HepG2 (cell line): Measurements from ENCODE around the gene SNX3. TPM values are rescaled to one million over a fixed set of nuclear protein-coding genes. Genes with fewer than 3 reads are reported as not detected.

Experiments
- CENPT ChIP-seq: sonication (generic); formaldehyde crosslinking; IDR thresholded peaks from 2 replicates; pipeline ENCODE4 v1.8.0; 2022; ENCODE audit warnings: low read depth, mild to moderate bottlenecking, moderate library complexity, missing genetic modification reagents
- ZBTB7B ChIP-seq: sonication (generic); formaldehyde crosslinking; IDR thresholded peaks from 2 replicates; pipeline ENCODE4 v1.4.0; 2020; ENCODE audit warnings: missing genetic modification reagents
- ZNF549 ChIP-seq: sonication (generic); formaldehyde crosslinking; IDR thresholded peaks from 2 replicates; pipeline ENCODE4 v1.5.0; 2020; ENCODE audit warnings: missing genetic modification reagents
- ZNF768 ChIP-seq: sonication (generic); formaldehyde crosslinking; IDR thresholded peaks from 2 replicates; pipeline ENCODE4 v1.4.0; 2020; ENCODE audit warnings: missing genetic modification reagents
- ZNF891 ChIP-seq: sonication (generic); formaldehyde crosslinking; IDR thresholded peaks from 2 replicates; pipeline ENCODE4 v1.5.0; 2020; ENCODE audit warnings: mild to moderate bottlenecking, missing genetic modification reagents
- polyA plus RNA-seq, 8 experiments: library from polyadenylated mRNA; depleted of rRNA in 3 of 8; stranded (reverse) in 7 of 8; unstranded in 1 of 8; fragments of >200 nt; fragmentation: Illumina TruSeq in 4 of 8; extraction: Trizol in 4 of 8; gene quantifications; 2 replicates each; pipeline versions ENCODE4 v1.2.1 to v1.2.3, GENCODE V29; 2011 to 2016; ENCODE audit warnings: low read depth in 4 of 8, missing spikeins in 1 of 8, mixed read lengths in 1 of 8; ENCODE audit not compliant: insufficient read depth in 1 of 8
- total RNA-seq, 5 experiments: library from RNA; depleted of rRNA; stranded (reverse); fragments of >200 nt; fragmentation: Illumina TruSeq; extraction: Trizol; gene quantifications; 2 replicates each; pipeline ENCODE4 v1.2.3, GENCODE V29; 2016; ENCODE audit warnings: low read depth in 1 of 5
- TF ChIP-seq, protein P1 (sequence below), 2 experiments: IDR thresholded peaks; 2 replicates each; pipeline ENCODE4 v1.6.1; 2011 to 2012; ENCODE audit warnings: low read length in 2 of 2, borderline replicate concordance in 1 of 2, low read depth in 1 of 2, mild to moderate bottlenecking in 1 of 2, moderate library complexity in 1 of 2
- TF ChIP-seq, protein P2 (sequence below): IDR thresholded peaks from 2 replicates; pipeline ENCODE4 v1.6.1; 2016; ENCODE audit warnings: low read depth, control low read depth

Gene SNX3
- total and polyA plus RNA-seq, 2 of the 13 experiments (the other 11 are each of a cell fraction or from before 2014, with no cell fraction given), result 84.9 to 226 TPM

- TF ChIP-seq, protein P1, sequence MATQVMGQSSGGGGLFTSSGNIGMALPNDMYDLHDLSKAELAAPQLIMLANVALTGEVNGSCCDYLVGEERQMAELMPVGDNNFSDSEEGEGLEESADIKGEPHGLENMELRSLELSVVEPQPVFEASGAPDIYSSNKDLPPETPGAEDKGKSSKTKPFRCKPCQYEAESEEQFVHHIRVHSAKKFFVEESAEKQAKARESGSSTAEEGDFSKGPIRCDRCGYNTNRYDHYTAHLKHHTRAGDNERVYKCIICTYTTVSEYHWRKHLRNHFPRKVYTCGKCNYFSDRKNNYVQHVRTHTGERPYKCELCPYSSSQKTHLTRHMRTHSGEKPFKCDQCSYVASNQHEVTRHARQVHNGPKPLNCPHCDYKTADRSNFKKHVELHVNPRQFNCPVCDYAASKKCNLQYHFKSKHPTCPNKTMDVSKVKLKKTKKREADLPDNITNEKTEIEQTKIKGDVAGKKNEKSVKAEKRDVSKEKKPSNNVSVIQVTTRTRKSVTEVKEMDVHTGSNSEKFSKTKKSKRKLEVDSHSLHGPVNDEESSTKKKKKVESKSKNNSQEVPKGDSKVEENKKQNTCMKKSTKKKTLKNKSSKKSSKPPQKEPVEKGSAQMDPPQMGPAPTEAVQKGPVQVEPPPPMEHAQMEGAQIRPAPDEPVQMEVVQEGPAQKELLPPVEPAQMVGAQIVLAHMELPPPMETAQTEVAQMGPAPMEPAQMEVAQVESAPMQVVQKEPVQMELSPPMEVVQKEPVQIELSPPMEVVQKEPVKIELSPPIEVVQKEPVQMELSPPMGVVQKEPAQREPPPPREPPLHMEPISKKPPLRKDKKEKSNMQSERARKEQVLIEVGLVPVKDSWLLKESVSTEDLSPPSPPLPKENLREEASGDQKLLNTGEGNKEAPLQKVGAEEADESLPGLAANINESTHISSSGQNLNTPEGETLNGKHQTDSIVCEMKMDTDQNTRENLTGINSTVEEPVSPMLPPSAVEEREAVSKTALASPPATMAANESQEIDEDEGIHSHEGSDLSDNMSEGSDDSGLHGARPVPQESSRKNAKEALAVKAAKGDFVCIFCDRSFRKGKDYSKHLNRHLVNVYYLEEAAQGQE (IDR thresholded peaks at IDR 0.05; ENCODE audit: borderline replicate concordance in 1 of 2, low read depth in 1 of 2, low read length in 2 of 2), result peak in 1 of 2 experiments; percentile 55; a peak in 1 of 4 replicates
- TF ChIP-seq ZNF549 (CRISPR knock-in tag) (peak; percentile 71), CENPT (CRISPR knock-in tag) (no peak), ZNF768 (CRISPR knock-in tag) (peak; percentile 39; the same call in 1 of the 2 replicates), ZBTB7B (no peak; the same call in 1 of the 2 replicates), ZNF891 (CRISPR knock-in tag) (0 out of 2 replicates have a peak, but pooled peaks have one; percentile 32)
- TF ChIP-seq, protein P2, sequence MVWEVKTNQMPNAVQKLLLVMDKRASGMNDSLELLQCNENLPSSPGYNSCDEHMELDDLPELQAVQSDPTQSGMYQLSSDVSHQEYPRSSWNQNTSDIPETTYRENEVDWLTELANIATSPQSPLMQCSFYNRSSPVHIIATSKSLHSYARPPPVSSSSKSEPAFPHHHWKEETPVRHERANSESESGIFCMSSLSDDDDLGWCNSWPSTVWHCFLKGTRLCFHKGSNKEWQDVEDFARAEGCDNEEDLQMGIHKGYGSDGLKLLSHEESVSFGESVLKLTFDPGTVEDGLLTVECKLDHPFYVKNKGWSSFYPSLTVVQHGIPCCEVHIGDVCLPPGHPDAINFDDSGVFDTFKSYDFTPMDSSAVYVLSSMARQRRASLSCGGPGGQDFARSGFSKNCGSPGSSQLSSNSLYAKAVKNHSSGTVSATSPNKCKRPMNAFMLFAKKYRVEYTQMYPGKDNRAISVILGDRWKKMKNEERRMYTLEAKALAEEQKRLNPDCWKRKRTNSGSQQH, result peak; percentile 14; the same call in 1 of the 2 replicates
Measured at GRCh38 chr6:108294727-108295625, 34.1 kb upstream of the SNX3 start, which contains the start of gene AFG1L (continued).
